Measurements from ENCODE around the gene LRMDA.

Gene LRMDA

GRCh38 chr10:76074659-76075058 lies 643.2 kb downstream of the LRMDA start:
- DNase-seq, result no peak

GRCh38 chr10:76080451-76080850 lies 649.0 kb downstream of the LRMDA start:
- DNase-seq, result no peak

GRCh38 chr10:76080991-76081390 lies 649.6 kb downstream of the LRMDA start:
- no peak for DNase-seq

DNA sequence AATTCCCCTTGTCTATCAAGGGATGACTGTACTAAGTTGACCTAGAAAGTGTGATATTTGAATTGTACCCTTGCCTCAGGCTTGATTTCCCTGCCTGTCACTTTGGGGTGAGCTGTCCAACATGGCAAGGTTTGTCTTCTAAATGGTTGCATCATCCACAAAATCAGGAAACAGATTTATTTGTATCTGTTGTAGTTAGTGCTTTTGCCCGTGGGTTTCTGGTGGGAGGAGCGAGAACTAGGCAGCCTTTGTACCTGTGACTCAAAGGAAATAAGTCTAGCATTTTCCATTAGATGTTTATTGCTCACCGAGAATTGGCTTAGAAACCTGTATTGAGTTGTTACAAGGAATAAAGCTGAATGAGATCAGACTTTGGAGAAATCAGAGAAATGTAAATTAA lies 650.8 kb downstream of the LRMDA start:
- DNase-seq, result no peak

GRCh38 chr10:76082956-76083355 lies 651.5 kb downstream of the LRMDA start:
- no peak for DNase-seq

GRCh38 chr10:76085002-76085816 lies 653.8 kb downstream of the LRMDA start:
- no peak for DNase-seq

GRCh38 chr10:76085817-76086167 lies 654.4 kb downstream of the LRMDA start:
- DNase-seq, result no peak

- no peak for DNase-seq
Observed at GRCh38 chr10:76086170-76086760, 654.8 kb downstream of the LRMDA start.

- DNase-seq, result no peak
Observed at GRCh38 chr10:76086761-76087639, 655.6 kb downstream of the LRMDA start.

- no peak for DNase-seq
Observed at GRCh38 chr10:76088008-76088407, 656.6 kb downstream of the LRMDA start.

DNA sequence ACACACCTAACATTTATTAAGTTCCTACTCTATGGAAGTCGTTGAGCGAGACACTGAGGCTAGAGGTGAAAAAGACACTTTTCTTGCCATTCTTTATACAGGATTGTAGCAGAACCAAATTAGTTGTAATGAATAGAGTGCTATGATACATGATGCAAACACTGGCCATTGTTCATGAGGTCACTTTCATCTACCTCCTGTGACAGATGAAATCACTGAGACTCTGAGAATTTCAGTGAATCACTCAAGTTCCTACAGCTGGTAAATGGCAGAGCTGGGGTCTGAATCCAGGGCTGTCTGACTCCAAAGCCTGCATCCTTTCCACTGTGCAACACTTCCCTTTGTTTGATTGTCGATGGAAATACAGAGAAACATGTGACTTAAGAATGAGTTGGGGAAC lies 657.6 kb downstream of the LRMDA start:
- DNase-seq, result no peak

GRCh38 chr10:76089556-76090180 lies 658.2 kb downstream of the LRMDA start:
- DNase-seq, result no peak

GRCh38 chr10:76091926-76092325 lies 660.5 kb downstream of the LRMDA start:
- no peak for DNase-seq

GRCh38 chr10:76106611-76107010 lies 675.2 kb downstream of the LRMDA start:
- no peak for DNase-seq

- no peak for DNase-seq
Observed at GRCh38 chr10:76108563-76109359, 677.3 kb downstream of the LRMDA start.

GRCh38 chr10:76111404-76111803 lies 680.0 kb downstream of the LRMDA start:
- DNase-seq, result no peak

DNA sequence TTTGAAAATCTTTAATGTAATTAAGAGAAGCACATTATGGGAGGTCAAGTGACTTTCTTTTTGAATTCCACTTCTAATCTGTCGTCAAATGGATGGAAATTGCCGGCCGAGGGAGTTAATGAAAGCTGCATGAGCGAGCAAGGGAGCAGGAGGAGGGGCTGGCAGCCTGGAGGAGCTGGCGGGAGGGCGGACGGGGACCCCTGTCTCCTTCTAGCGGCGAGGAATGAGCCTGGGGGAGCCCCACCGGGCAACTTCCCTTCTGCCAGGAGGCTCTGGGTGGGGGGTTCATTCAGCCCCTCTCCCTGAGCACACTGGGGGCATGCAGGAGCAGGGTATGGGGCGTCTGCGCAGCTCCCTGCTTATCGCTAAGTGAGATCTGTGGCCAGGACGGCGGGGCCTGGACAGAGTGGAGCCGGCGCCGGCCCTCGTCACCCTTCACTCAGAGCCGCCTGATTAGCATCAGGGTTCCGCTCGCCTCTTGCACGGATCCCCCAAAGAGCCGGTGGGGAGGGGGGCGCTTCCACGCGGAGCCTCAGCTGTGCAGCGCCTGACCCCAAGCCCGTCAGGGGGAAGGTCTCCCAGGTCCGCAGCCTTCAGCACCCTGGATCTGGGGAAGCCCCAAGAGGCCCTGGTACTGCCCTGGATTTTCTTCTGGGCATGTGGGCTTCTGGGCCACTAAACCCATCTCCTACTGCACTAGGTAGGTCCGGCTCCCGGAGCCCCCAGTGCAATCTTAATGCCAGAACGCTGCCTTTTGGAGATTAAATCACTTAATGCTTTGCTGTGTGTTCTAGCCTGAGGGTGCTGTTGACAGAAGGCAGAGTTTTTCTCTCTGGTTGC lies 680.8 kb downstream of the LRMDA start:
- DNase-seq, result no peak

GRCh38 chr10:76112826-76113150 lies 681.4 kb downstream of the LRMDA start:
- DNase-seq, result no peak

DNA sequence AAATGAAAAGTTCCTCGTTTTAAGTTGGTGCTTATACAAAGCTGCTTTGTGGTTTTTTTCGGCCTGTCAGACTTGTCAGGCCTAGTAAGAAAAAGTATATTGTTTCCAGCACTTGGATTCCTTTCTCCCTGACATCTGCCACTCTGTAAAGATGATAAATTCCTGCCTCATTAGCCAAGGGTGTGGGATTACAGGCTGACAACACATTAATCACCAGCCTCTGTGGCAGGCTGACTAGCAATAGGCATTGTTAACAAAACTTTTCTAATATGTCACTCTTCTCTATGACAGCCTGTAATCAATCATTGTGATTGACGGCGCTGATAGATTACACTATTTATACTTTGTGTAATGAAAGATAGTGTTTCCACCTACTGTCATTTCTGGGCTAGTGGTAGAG lies 682.5 kb downstream of the LRMDA start:
- DNase-seq, result no peak

GRCh38 chr10:76114581-76115001 lies 683.2 kb downstream of the LRMDA start:
- no peak for DNase-seq

DNA sequence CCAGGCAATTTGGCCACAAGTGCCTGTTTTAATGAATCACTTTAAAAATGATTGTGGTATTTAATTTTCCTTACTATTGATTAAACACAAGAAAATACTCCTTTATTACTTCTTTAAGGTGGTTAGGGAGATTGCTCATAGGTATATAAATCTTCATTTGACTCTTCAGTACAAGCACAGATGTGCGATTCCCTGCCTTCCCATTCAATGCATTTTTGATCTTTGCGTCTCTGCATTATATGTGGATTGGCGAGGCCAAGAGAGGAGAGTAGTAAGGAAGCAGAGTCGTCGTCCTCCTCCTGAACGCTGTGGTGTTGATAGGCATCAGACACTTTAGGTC lies 683.7 kb downstream of the LRMDA start:
- no peak for DNase-seq
